Mucosa of stomach (tissue), 1 donor: ENCODE data around the gene LYST.

Experiments used
- H3K27me3 ChIP-seq: one replicate; pipeline ENCODE4 v1.7.0; 2013; ENCODE audit warnings: mild to moderate bottlenecking, low read length; ENCODE audit not compliant: control insufficient read depth, insufficient read depth
- H3K36me3 ChIP-seq: one replicate; pipeline ENCODE4 v1.7.0; 2013; ENCODE audit warnings: low read length; ENCODE audit not compliant: control insufficient read depth, insufficient read depth
- H3K4me1 ChIP-seq: one replicate; pipeline ENCODE4 v1.7.0; 2013; ENCODE audit warnings: mild to moderate bottlenecking, low read length; ENCODE audit not compliant: control insufficient read depth, insufficient read depth
- H3K4me3 ChIP-seq: one replicate; pipeline ENCODE4 v1.7.0; 2013; ENCODE audit warnings: low read length
- H3K9ac ChIP-seq: one replicate; pipeline ENCODE4 v1.7.0; 2013; ENCODE audit warnings: mild to moderate bottlenecking, low read length, moderate library complexity
- H3K9me3 ChIP-seq: one replicate; pipeline ENCODE4 v1.7.0; 2013; ENCODE audit warnings: mild to moderate bottlenecking, low read length, moderate library complexity; ENCODE audit not compliant: control insufficient read depth
- donor health status: Pancreatic carcinoma.

LYST gene

DNA sequence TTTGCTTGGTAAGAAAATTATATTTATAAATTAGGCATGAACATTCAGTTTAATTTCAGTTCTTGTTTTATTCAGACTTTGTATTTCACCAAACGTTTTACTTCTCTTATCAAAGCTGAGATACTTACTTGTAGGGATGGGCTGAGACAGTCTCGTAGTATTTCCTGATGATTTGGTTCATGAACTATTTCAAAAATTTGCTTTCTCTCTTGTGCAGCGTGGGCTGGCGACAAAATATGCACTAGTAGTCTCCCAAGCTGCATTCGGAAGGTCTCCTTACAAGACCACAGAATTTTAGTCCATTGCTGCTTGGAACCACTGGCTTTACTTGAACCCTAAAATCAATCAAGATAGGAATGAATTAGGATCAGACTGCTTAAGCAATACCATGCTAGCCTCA lies 125.4 kb downstream of the LYST start:
- no peaks in the 10 kb centered on the region for H3K9me3 ChIP-seq
- H3K9ac ChIP-seq, result no peak overlapping the region
- H3K36me3 ChIP-seq, result peaks cover 8% of the 10 kb centered on the region
- H3K4me1 ChIP-seq, result no peaks in the 10 kb centered on the region
- H3K4me3 ChIP-seq, result no peak overlapping the region
- H3K27me3 ChIP-seq, result no peaks in the 10 kb centered on the region

GRCh38 chr1:235739631-235740030 lies 127.1 kb downstream of the LYST start:
- Histone ChIP-seq H3K9ac (no peak overlapping the region), H3K4me1 (no peaks in the 10 kb centered on the region), H3K4me3 (no peak overlapping the region), H3K9me3 (no peaks in the 10 kb centered on the region), H3K36me3 (peaks cover 8% of the 10 kb centered on the region), H3K27me3 (no peaks in the 10 kb centered on the region)

- no peaks in the 10 kb centered on the region for H3K27me3 ChIP-seq
Observed at GRCh38 chr1:235739124-235739523, 127.6 kb downstream of the LYST start.

GRCh38 chr1:235737751-235738150 lies 129.0 kb downstream of the LYST start:
- no peak overlapping the region for H3K4me3 ChIP-seq
- no peaks in the 10 kb centered on the region for H3K9me3 ChIP-seq
- no peaks in the 10 kb centered on the region for H3K27me3 ChIP-seq
- H3K36me3 ChIP-seq, result peaks cover 8% of the 10 kb centered on the region
- no peaks in the 10 kb centered on the region for H3K4me1 ChIP-seq
- H3K9ac ChIP-seq, result no peak overlapping the region

More at GRCh38 chr1:235739124-235739523, 127.6 kb downstream of the LYST start:
- no peaks in the 10 kb centered on the region for H3K9me3 ChIP-seq
- H3K4me3 ChIP-seq, result no peak overlapping the region
- H3K36me3 ChIP-seq, result peaks cover 8% of the 10 kb centered on the region
- no peak overlapping the region for H3K9ac ChIP-seq
- H3K4me1 ChIP-seq, result no peaks in the 10 kb centered on the region

DNA sequence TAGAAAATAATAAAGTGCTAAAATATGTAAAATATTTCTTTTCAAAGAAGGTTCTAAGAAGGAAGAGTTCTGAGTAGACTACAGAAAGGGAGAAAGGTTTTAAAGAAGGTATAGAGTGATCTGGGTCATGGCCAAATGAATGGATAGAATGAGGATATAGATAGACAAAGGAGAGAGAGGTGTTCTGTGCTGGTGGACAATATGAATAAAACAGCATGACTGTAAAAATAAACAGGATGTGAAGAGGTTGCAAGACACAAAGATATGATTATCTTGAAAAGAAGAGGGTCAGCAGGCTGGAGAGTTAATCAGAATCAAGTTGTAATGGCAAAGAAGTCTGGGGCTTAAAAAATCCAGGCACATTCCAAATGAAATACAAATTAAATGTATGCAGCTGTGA lies 130.4 kb downstream of the LYST start:
- Histone ChIP-seq H3K9ac (no peak overlapping the region), H3K27me3 (no peaks in the 10 kb centered on the region), H3K36me3 (peaks cover 8% of the 10 kb centered on the region), H3K9me3 (no peaks in the 10 kb centered on the region), H3K4me3 (no peak overlapping the region), H3K4me1 (no peaks in the 10 kb centered on the region)

DNA sequence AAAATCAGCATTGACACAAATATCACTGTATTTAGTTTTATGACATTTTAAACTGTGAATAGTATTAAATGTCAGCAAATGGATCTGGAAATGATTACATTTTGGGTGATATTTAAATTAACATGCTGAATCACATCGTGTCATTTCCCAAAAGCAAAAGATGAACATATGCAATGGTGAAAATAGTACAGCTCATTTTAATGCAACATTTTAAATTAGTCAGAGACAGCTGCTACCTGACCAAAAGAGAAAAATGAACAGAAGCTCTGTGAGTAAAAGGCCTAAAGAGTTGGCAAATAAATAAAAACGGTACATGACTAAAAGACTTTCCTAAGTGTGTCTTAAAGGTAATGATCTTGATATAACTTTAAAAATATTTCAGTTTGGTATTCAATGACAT lies 131.1 kb downstream of the LYST start:
- Histone ChIP-seq H3K27me3 (no peaks in the 10 kb centered on the region), H3K9me3 (no peaks in the 10 kb centered on the region), H3K9ac (no peak overlapping the region), H3K4me1 (no peaks in the 10 kb centered on the region), H3K4me3 (no peak overlapping the region), H3K36me3 (peaks cover 8% of the 10 kb centered on the region)

GRCh38 chr1:235734335-235734734 lies 132.4 kb downstream of the LYST start:
- Histone ChIP-seq H3K9me3 (no peaks in the 10 kb centered on the region), H3K36me3 (peaks cover 8% of the 10 kb centered on the region), H3K9ac (no peak overlapping the region), H3K4me1 (no peaks in the 10 kb centered on the region), H3K27me3 (no peaks in the 10 kb centered on the region), H3K4me3 (no peak overlapping the region)

DNA sequence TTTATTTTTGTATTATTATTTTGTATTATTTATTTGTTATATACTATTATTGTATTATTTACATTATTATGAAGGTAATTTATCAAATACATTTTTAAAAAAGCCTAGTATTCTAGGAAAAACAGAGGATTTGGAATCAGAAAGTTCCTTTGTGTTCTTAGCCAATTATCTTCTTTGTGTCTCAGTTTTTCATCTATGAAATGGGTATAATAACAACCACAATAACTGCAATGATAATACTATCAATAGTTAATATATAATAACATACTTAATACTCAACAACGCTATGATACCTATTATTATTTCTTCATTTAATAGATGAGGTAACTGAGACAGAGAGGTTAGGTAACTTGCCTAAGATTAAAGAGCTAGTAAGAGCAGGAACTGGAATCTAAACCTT lies 136.7 kb downstream of the LYST start:
- no peaks in the 10 kb centered on the region for H3K36me3 ChIP-seq
- H3K9ac ChIP-seq, result no peak overlapping the region
- no peak overlapping the region for H3K4me3 ChIP-seq
- H3K27me3 ChIP-seq, result no peaks in the 10 kb centered on the region
- no peaks in the 10 kb centered on the region for H3K4me1 ChIP-seq
- no peaks in the 10 kb centered on the region for H3K9me3 ChIP-seq

GRCh38 chr1:235726557-235726956 lies 140.1 kb downstream of the LYST start:
- no peak overlapping the region for H3K9ac ChIP-seq
- H3K4me1 ChIP-seq, result no peaks in the 10 kb centered on the region
- no peak overlapping the region for H3K4me3 ChIP-seq
- no peaks in the 10 kb centered on the region for H3K36me3 ChIP-seq
- H3K9me3 ChIP-seq, result no peaks in the 10 kb centered on the region
- no peaks in the 10 kb centered on the region for H3K27me3 ChIP-seq

- Histone ChIP-seq H3K9ac (no peak overlapping the region), H3K36me3 (no peaks in the 10 kb centered on the region), H3K4me3 (no peak overlapping the region), H3K4me1 (no peaks in the 10 kb centered on the region), H3K27me3 (no peaks in the 10 kb centered on the region), H3K9me3 (no peaks in the 10 kb centered on the region)
Observed at GRCh38 chr1:235725434-235725833, 141.3 kb downstream of the LYST start.

- no peak overlapping the region for H3K4me3 ChIP-seq
- H3K27me3 ChIP-seq, result no peaks in the 10 kb centered on the region
- H3K36me3 ChIP-seq, result no peaks in the 10 kb centered on the region
- H3K4me1 ChIP-seq, result no peaks in the 10 kb centered on the region
- H3K9me3 ChIP-seq, result no peaks in the 10 kb centered on the region
- H3K9ac ChIP-seq, result no peak overlapping the region
Observed at GRCh38 chr1:235724730-235725129, 142.0 kb downstream of the LYST start.

- Histone ChIP-seq H3K27me3 (no peaks in the 10 kb centered on the region), H3K9me3 (no peaks in the 10 kb centered on the region), H3K36me3 (no peaks in the 10 kb centered on the region), H3K4me3 (no peak overlapping the region), H3K4me1 (no peaks in the 10 kb centered on the region), H3K9ac (no peak overlapping the region)
Observed at GRCh38 chr1:235722858-235723257, 143.8 kb downstream of the LYST start.

DNA sequence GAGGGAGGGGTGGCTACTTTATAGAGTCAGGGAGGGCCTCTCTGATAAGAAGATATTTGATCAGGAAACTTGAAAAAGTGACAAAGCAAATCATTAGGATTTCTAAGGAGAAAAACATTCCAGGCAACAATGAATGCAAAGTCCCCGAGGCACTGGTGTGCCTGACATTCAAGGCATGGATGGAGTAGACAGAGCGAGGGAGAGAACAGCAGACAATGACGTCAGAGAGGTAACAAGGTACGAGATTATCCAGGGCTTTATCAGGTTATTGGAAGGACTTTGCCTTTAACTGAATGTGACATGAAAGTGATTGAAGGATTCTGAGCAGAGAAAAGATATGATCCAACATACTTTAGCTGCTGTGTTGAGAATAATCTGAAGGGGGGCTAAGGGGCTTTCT lies 144.7 kb downstream of the LYST start:
- Histone ChIP-seq H3K36me3 (no peaks in the 10 kb centered on the region), H3K27me3 (no peaks in the 10 kb centered on the region), H3K4me3 (no peak overlapping the region), H3K9ac (no peak overlapping the region), H3K9me3 (no peaks in the 10 kb centered on the region), H3K4me1 (no peaks in the 10 kb centered on the region)
